CD14-positive monocyte (primary cell): ENCODE data around the gene GPR132. TPM values are rescaled to one million over a fixed set of nuclear protein-coding genes. Genes with fewer than 3 reads are reported as not detected.

Experiments
- DNase-seq, 3 donors: peaks; one replicate each; pipeline ENCODE4 v3.0.0-alpha.2; 2011 to 2022
- H2AFZ ChIP-seq: 2 replicates; pipeline ENCODE4 v1.6.0; 2012; ENCODE audit warnings: mild to moderate bottlenecking, low read depth, low read length, inconsistent platforms; ENCODE audit not compliant: insufficient read depth, poor library complexity, severe bottlenecking
- H3K27ac ChIP-seq, 2 donors: 1 replicate in 1 of 2; 2 replicates in 1 of 2; pipeline ENCODE4 v1.5.1; 2012 to 2013; ENCODE audit warnings: low read length in 2 of 2, control low read depth in 1 of 2, inconsistent platforms in 1 of 2, low read depth in 1 of 2, mild to moderate bottlenecking in 1 of 2
- H3K27me3 ChIP-seq, 2 donors: one replicate each; pipeline versions ENCODE4 v1.6.0 to v1.6.1; 2011 to 2013; ENCODE audit warnings: low read length in 2 of 2; ENCODE audit not compliant: control insufficient read depth in 2 of 2, insufficient read depth in 2 of 2
- H3K36me3 ChIP-seq, 2 donors: replicated peaks in 1 of 2; 1 replicate in 1 of 2; 2 replicates in 1 of 2; pipeline versions ENCODE4 v1.5.1 to v1.6.1; 2012 to 2013; ENCODE audit warnings: low read length in 2 of 2, control low read depth in 1 of 2, inconsistent platforms in 1 of 2, mild to moderate bottlenecking in 1 of 2; ENCODE audit not compliant: insufficient read depth in 2 of 2, control insufficient read depth in 1 of 2
- H3K4me1 ChIP-seq, 2 donors: 1 replicate in 1 of 2; 2 replicates in 1 of 2; pipeline versions ENCODE4 v1.5.1 to v1.6.1; 2012 to 2013; ENCODE audit warnings: low read length in 2 of 2, control low read depth in 1 of 2, inconsistent platforms in 1 of 2, mild to moderate bottlenecking in 1 of 2, moderate library complexity in 1 of 2; ENCODE audit not compliant: insufficient read depth in 2 of 2, control insufficient read depth in 1 of 2
- H3K4me2 ChIP-seq: replicated peaks from 2 replicates; pipeline ENCODE3; 2012; ENCODE audit warnings: low read length, moderate library complexity, mild to moderate bottlenecking; ENCODE audit not compliant: poor library complexity, severe bottlenecking; ENCODE audit errors: extremely low read depth
- H3K4me3 ChIP-seq, 3 experiments: fragments of 200-600 bp in 1 of 3; sonication (generic) in 1 of 3; replicated peaks in 1 of 3; 1 replicate in 2 of 3; 2 replicates in 1 of 3; pipeline ENCODE4 v1.5.1; 2011 to 2013; ENCODE audit warnings: low read length in 3 of 3, mild to moderate bottlenecking in 3 of 3, control low read depth in 2 of 3, low read depth in 2 of 3, inconsistent platforms in 1 of 3, moderate library complexity in 1 of 3
- H3K79me2 ChIP-seq: 2 replicates; pipeline ENCODE4 v1.6.0; 2012; ENCODE audit warnings: mild to moderate bottlenecking, control low read depth, inconsistent platforms, low read length, moderate library complexity; ENCODE audit not compliant: insufficient read depth
- H3K9ac ChIP-seq: 2 replicates; pipeline ENCODE4 v1.6.0; 2017; ENCODE audit warnings: low read length, mild to moderate bottlenecking; ENCODE audit not compliant: insufficient read depth, poor library complexity, severe bottlenecking
- H3K9me3 ChIP-seq, 2 donors: replicated peaks in 1 of 2; 1 replicate in 1 of 2; 2 replicates in 1 of 2; pipeline versions ENCODE4 v1.5.1 to v1.6.1; 2012 to 2013; ENCODE audit warnings: low read length in 2 of 2, control low read depth in 1 of 2; ENCODE audit not compliant: control insufficient read depth in 1 of 2, insufficient read depth in 1 of 2
- H4K20me1 ChIP-seq: 2 replicates; pipeline ENCODE4 v1.6.0; 2012; ENCODE audit warnings: mild to moderate bottlenecking, low read length, control low read depth, moderate library complexity; ENCODE audit not compliant: insufficient read depth
- H3K27ac Mint-ChIP-seq, 7 donors: one replicate each; pipeline ENCODE4 v1.8.0; 2020; ENCODE audit warnings: mild to moderate bottlenecking in 7 of 7, mixed read lengths in 7 of 7, moderate library complexity in 6 of 7, inconsistent platforms in 2 of 7
- H3K27me3 Mint-ChIP-seq, 3 donors: one replicate each; pipeline ENCODE4 v1.8.0; 2021 to 2022; ENCODE audit warnings: low read depth in 3 of 3, mild to moderate bottlenecking in 3 of 3, mixed read lengths in 3 of 3, moderate library complexity in 3 of 3, inconsistent platforms in 1 of 3
- H3K36me3 Mint-ChIP-seq, 2 donors: one replicate each; pipeline ENCODE4 v1.8.0; 2020; ENCODE audit warnings: mixed read lengths in 2 of 2, inconsistent platforms in 1 of 2, mild to moderate bottlenecking in 1 of 2
- H3K4me1 Mint-ChIP-seq: one replicate; pipeline ENCODE4 v1.8.0; 2020; ENCODE audit warnings: mild to moderate bottlenecking, mixed read lengths
- H3K4me3 Mint-ChIP-seq, 2 donors: one replicate each; pipeline ENCODE4 v1.8.0; 2020; ENCODE audit warnings: mild to moderate bottlenecking in 2 of 2, mixed read lengths in 2 of 2, moderate library complexity in 1 of 2
- H3K9me3 Mint-ChIP-seq, 7 donors: one replicate each; pipeline ENCODE4 v1.8.0; 2020 to 2022; ENCODE audit warnings: mixed read lengths in 7 of 7, mild to moderate bottlenecking in 6 of 7, moderate library complexity in 6 of 7, inconsistent platforms in 2 of 7
- WGBS: methylation state at CpG from one replicate; pipeline ENCODE4 v1.1.5; 2013; ENCODE audit warnings: missing lambda C conversion rate; ENCODE audit not compliant: insufficient coverage; 5-methylcytosine and 5-hydroxymethylcytosine counted together
- intact Hi-C, 2 donors: fragments of 100-400 bp; cut with micrococcal nuclease; formaldehyde crosslinking; loops; one replicate each; pipeline versions ENCODE4 v1.15.0 to v1.15.1; 2023
- polyA plus RNA-seq, 3 donors: library from polyadenylated mRNA; depleted of rRNA in 1 of 3; unstranded in 2 of 3; stranded (reverse) in 1 of 3; fragments of 300-500 nt in 2 of 3; fragments of >200 nt in 1 of 3; fragmentation: Illumina TruSeq in 2 of 3; gene quantifications; 1 replicate in 2 of 3; 2 replicates in 1 of 3; pipeline ENCODE4 v1.2.3, GENCODE V29; 2012 to 2021
- TF ChIP-seq, protein P1 (sequence below): fragments of 200-600 bp; IDR thresholded peaks from one replicate; pipeline ENCODE4 v1.8.0; 2022; ENCODE audit warnings: antibody characterized with exemption, mild to moderate bottlenecking

GPR132 gene
- polyA plus RNA-seq, 3 donors: 6.3 to 19.0 (median 13.0) TPM

DNA sequence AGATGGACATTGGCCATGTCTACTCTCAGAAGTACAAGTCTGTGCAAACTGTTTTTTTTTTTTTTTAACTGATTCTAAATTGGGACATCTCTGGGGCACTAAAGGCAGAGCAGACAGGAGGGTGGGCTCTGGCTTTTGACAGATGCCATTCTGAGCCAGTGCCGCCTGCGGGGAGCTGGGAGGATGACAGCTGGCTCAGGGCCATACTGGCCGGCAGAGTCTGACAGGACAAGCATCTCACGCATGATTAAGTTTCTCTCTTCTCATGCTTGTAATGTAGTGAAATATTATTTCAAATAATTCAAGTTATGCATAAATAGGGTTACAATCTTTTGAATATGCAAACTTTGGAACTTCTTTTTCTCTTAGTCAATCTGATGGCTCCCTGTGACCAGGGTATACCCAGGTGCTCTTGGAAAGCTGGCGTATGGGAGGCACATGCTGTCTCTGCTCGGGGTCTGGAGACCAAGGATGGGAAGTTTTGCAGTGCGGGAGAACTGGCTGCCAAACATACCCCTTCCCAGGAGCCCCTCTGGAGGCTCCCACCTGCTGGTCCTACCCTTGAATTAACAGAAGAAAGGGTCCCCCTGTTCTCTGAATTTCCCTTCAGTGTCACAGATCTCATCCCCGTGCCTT is 52.0 kb downstream of the GPR132 start:
- H3K27ac ChIP-seq: peak overlapping the region in 1 of 2 donors; percentile 12

DNA sequence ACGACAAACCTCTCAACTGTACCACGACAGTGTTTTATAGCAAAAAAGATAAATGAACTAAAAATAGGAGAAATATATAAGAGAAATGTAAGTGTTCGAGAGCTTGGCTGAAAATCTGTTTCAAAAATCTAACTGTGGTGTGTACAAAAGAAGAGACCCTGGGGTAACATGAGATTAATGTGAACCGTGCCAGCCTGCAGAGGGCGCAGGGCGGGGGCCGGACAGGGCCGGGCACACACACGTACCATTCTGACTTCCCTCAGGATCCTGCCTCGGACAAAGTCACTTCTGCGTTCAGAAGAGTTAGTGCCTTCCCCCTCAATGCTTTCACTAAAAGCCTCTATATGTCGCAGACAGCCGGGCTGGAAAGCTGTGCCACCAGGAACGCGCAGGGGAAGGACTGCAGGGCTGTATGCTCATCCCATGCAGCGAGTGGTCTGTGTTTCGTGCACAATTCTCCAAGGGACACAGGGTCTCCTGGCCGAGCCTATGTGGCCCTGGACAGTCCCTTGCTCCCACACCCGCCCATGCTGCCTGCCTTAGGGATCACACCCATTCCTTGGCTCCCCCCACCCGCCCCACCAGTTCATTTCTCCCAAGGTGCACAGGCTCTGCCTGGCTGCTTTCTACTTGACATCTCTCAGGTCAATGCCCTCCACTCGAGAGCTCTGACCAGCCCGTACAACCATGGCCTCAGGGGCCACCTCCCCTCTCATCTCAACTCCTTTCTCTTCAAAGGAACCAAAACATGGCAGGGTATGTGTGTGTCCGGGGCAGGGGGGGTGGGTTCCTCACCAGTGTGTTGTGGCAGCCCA is 52.9 kb downstream of the GPR132 start:
- intact Hi-C loops: loop anchor here in 1 of 2 donors (5.0 kb wide), 1 partner anchor 35 kb away; no protein-coding TSS in a partner anchor
- Mint-ChIP-seq H3K4me1 (peaks cover 45% of the 10 kb centered on the region), H3K27me3 (peaks cover 0 to 4% (median 0%) of the 10 kb centered on the region in 3 donors), H3K9me3 (no peaks in the 10 kb centered on the region), H3K27ac (peak overlapping the region in 4 of 7 donors; percentile 58 to 81 (median 73)), H3K4me3 (no peak overlapping the region), H3K36me3 (peaks cover 47 to 63% of the 10 kb centered on the region in 2 donors)
- Histone ChIP-seq H3K27ac (peak overlapping the region in 1 of 2 donors; percentile 12), H4K20me1 (peaks cover 37% of the 10 kb centered on the region), H3K9ac (no peak overlapping the region), H3K4me1 (peaks cover 0 to 20% of the 10 kb centered on the region in 2 donors), H3K27me3 (no peaks in the 10 kb centered on the region), H3K4me2 (no peak overlapping the region), H3K79me2 (peaks cover 90% of the 10 kb centered on the region), H3K36me3 (peaks cover 33 to 50% of the 10 kb centered on the region in 2 donors), H3K4me3 (no peak overlapping the region), H2AFZ (no peak overlapping the region), H3K9me3 (no peaks in the 10 kb centered on the region)
- peak; percentile 20 to 37 (median 32) for DNase-seq
- 85% methylated on average over 17 of the region's 23 CpGs for WGBS
- TF ChIP-seq, protein P1, sequence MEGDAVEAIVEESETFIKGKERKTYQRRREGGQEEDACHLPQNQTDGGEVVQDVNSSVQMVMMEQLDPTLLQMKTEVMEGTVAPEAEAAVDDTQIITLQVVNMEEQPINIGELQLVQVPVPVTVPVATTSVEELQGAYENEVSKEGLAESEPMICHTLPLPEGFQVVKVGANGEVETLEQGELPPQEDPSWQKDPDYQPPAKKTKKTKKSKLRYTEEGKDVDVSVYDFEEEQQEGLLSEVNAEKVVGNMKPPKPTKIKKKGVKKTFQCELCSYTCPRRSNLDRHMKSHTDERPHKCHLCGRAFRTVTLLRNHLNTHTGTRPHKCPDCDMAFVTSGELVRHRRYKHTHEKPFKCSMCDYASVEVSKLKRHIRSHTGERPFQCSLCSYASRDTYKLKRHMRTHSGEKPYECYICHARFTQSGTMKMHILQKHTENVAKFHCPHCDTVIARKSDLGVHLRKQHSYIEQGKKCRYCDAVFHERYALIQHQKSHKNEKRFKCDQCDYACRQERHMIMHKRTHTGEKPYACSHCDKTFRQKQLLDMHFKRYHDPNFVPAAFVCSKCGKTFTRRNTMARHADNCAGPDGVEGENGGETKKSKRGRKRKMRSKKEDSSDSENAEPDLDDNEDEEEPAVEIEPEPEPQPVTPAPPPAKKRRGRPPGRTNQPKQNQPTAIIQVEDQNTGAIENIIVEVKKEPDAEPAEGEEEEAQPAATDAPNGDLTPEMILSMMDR: peak; percentile 43

More for the DNA sequence above, 52.0 kb downstream of the GPR132 start:
- no peak overlapping the region for H3K4me3 ChIP-seq
- TF ChIP-seq, protein P1: no peak
- DNase-seq: no peak
- H3K27me3 ChIP-seq: no peaks in the 10 kb centered on the region
- WGBS: 100% methylated on average over 1 of the region's 8 CpGs
- H3K4me1 ChIP-seq: peaks cover 0 to 23% of the 10 kb centered on the region in 2 donors
- H4K20me1 ChIP-seq: peaks cover 37% of the 10 kb centered on the region
- no peak overlapping the region for H2AFZ ChIP-seq
- H3K36me3 Mint-ChIP-seq: peaks cover 44 to 54% of the 10 kb centered on the region in 2 donors
- peaks cover 97% of the 10 kb centered on the region for H3K79me2 ChIP-seq
- peak overlapping the region in 5 of 7 donors; percentile 47 to 81 (median 53) for H3K27ac Mint-ChIP-seq
- peaks cover 0 to 4% (median 0%) of the 10 kb centered on the region in 3 donors for H3K27me3 Mint-ChIP-seq
- peaks cover 52% of the 10 kb centered on the region for H3K4me1 Mint-ChIP-seq
- H3K4me3 Mint-ChIP-seq: no peak overlapping the region
- no peak overlapping the region for H3K9ac ChIP-seq
- H3K9me3 Mint-ChIP-seq: no peaks in the 10 kb centered on the region
- peaks cover 29 to 41% of the 10 kb centered on the region in 2 donors for H3K36me3 ChIP-seq
- H3K9me3 ChIP-seq: no peaks in the 10 kb centered on the region
- intact Hi-C loops: loop anchor here in 1 of 2 donors (5.0 kb wide), 1 partner anchor 34 kb away; no protein-coding TSS in a partner anchor
- no peak overlapping the region for H3K4me2 ChIP-seq
